Activated T-cell treated with anti-CD3 and anti-CD28 coated beads for 48 hours (primary cell): Measurements from ENCODE around the gene IGSF6.
A peak's percentile ranks its signal among the peaks of the same experiment; 100 is the strongest.

Source experiments
- DNase-seq: peaks from one replicate; pipeline ENCODE4 v3.0.0-alpha.2; 2020; ENCODE audit warnings: low read depth

IGSF6 gene

GRCh38 chr16:21599122-21600030 is 53.0 kb downstream of the IGSF6 start, which contains the start of gene METTL9:
Gene METTL9 (plus strand): TSS chr16:21599577. CDS start chr16:21599734, 157 bp downstream.
- DNase-seq: peak; percentile 95

GRCh38 chr16:21598701-21599121 is 53.7 kb downstream of the IGSF6 start:
- no peak for DNase-seq

GRCh38 chr16:21598206-21598605 is 54.2 kb downstream of the IGSF6 start:
- DNase-seq: no peak

- DNase-seq: no peak
Observed at GRCh38 chr16:21597561-21598030, 54.8 kb downstream of the IGSF6 start.

GRCh38 chr16:21593530-21594289 is 58.7 kb downstream of the IGSF6 start:
- DNase-seq: no peak

GRCh38 chr16:21592191-21592590 is 60.2 kb downstream of the IGSF6 start:
- no peak for DNase-seq

GRCh38 chr16:21590796-21591195 is 61.6 kb downstream of the IGSF6 start:
- no peak for DNase-seq

- no peak for DNase-seq
Observed at GRCh38 chr16:21590287-21590686, 62.1 kb downstream of the IGSF6 start.

- DNase-seq: no peak
Observed at GRCh38 chr16:21589551-21589950, 62.9 kb downstream of the IGSF6 start.
